CD14-positive monocyte (primary cell): Measurements from ENCODE around the gene ROBO1. TPM values are rescaled to one million over a fixed set of nuclear protein-coding genes. Genes with fewer than 3 reads are reported as not detected.

Experiments
- DNase-seq, 3 donors: peaks; one replicate each; pipeline ENCODE4 v3.0.0-alpha.2; 2011 to 2022
- H2AFZ ChIP-seq: 2 replicates; pipeline ENCODE4 v1.6.0; 2012; ENCODE audit warnings: mild to moderate bottlenecking, low read depth, low read length, inconsistent platforms; ENCODE audit not compliant: insufficient read depth, poor library complexity, severe bottlenecking
- H3K27ac ChIP-seq, 2 donors: 1 replicate in 1 of 2; 2 replicates in 1 of 2; pipeline ENCODE4 v1.5.1; 2012 to 2013; ENCODE audit warnings: low read length in 2 of 2, control low read depth in 1 of 2, inconsistent platforms in 1 of 2, low read depth in 1 of 2, mild to moderate bottlenecking in 1 of 2
- H3K27me3 ChIP-seq, 2 donors: one replicate each; pipeline versions ENCODE4 v1.6.0 to v1.6.1; 2011 to 2013; ENCODE audit warnings: low read length in 2 of 2; ENCODE audit not compliant: control insufficient read depth in 2 of 2, insufficient read depth in 2 of 2
- H3K36me3 ChIP-seq, 2 donors: replicated peaks in 1 of 2; 1 replicate in 1 of 2; 2 replicates in 1 of 2; pipeline versions ENCODE4 v1.5.1 to v1.6.1; 2012 to 2013; ENCODE audit warnings: low read length in 2 of 2, control low read depth in 1 of 2, inconsistent platforms in 1 of 2, mild to moderate bottlenecking in 1 of 2; ENCODE audit not compliant: insufficient read depth in 2 of 2, control insufficient read depth in 1 of 2
- H3K4me1 ChIP-seq, 2 donors: 1 replicate in 1 of 2; 2 replicates in 1 of 2; pipeline versions ENCODE4 v1.5.1 to v1.6.1; 2012 to 2013; ENCODE audit warnings: low read length in 2 of 2, control low read depth in 1 of 2, inconsistent platforms in 1 of 2, mild to moderate bottlenecking in 1 of 2, moderate library complexity in 1 of 2; ENCODE audit not compliant: insufficient read depth in 2 of 2, control insufficient read depth in 1 of 2
- H3K4me2 ChIP-seq: replicated peaks from 2 replicates; pipeline ENCODE3; 2012; ENCODE audit warnings: low read length, moderate library complexity, mild to moderate bottlenecking; ENCODE audit not compliant: poor library complexity, severe bottlenecking; ENCODE audit errors: extremely low read depth
- H3K4me3 ChIP-seq, 3 experiments: fragments of 200-600 bp in 1 of 3; sonication (generic) in 1 of 3; replicated peaks in 1 of 3; 1 replicate in 2 of 3; 2 replicates in 1 of 3; pipeline ENCODE4 v1.5.1; 2011 to 2013; ENCODE audit warnings: low read length in 3 of 3, mild to moderate bottlenecking in 3 of 3, control low read depth in 2 of 3, low read depth in 2 of 3, inconsistent platforms in 1 of 3, moderate library complexity in 1 of 3
- H3K79me2 ChIP-seq: 2 replicates; pipeline ENCODE4 v1.6.0; 2012; ENCODE audit warnings: mild to moderate bottlenecking, control low read depth, inconsistent platforms, low read length, moderate library complexity; ENCODE audit not compliant: insufficient read depth
- H3K9ac ChIP-seq: 2 replicates; pipeline ENCODE4 v1.6.0; 2017; ENCODE audit warnings: low read length, mild to moderate bottlenecking; ENCODE audit not compliant: insufficient read depth, poor library complexity, severe bottlenecking
- H3K9me3 ChIP-seq, 2 donors: replicated peaks in 1 of 2; 1 replicate in 1 of 2; 2 replicates in 1 of 2; pipeline versions ENCODE4 v1.5.1 to v1.6.1; 2012 to 2013; ENCODE audit warnings: low read length in 2 of 2, control low read depth in 1 of 2; ENCODE audit not compliant: control insufficient read depth in 1 of 2, insufficient read depth in 1 of 2
- H4K20me1 ChIP-seq: 2 replicates; pipeline ENCODE4 v1.6.0; 2012; ENCODE audit warnings: mild to moderate bottlenecking, low read length, control low read depth, moderate library complexity; ENCODE audit not compliant: insufficient read depth
- H3K27ac Mint-ChIP-seq, 7 donors: one replicate each; pipeline ENCODE4 v1.8.0; 2020; ENCODE audit warnings: mild to moderate bottlenecking in 7 of 7, mixed read lengths in 7 of 7, moderate library complexity in 6 of 7, inconsistent platforms in 2 of 7
- H3K27me3 Mint-ChIP-seq, 3 donors: one replicate each; pipeline ENCODE4 v1.8.0; 2021 to 2022; ENCODE audit warnings: low read depth in 3 of 3, mild to moderate bottlenecking in 3 of 3, mixed read lengths in 3 of 3, moderate library complexity in 3 of 3, inconsistent platforms in 1 of 3
- H3K36me3 Mint-ChIP-seq, 2 donors: one replicate each; pipeline ENCODE4 v1.8.0; 2020; ENCODE audit warnings: mixed read lengths in 2 of 2, inconsistent platforms in 1 of 2, mild to moderate bottlenecking in 1 of 2
- H3K4me1 Mint-ChIP-seq: one replicate; pipeline ENCODE4 v1.8.0; 2020; ENCODE audit warnings: mild to moderate bottlenecking, mixed read lengths
- H3K4me3 Mint-ChIP-seq, 2 donors: one replicate each; pipeline ENCODE4 v1.8.0; 2020; ENCODE audit warnings: mild to moderate bottlenecking in 2 of 2, mixed read lengths in 2 of 2, moderate library complexity in 1 of 2
- H3K9me3 Mint-ChIP-seq, 7 donors: one replicate each; pipeline ENCODE4 v1.8.0; 2020 to 2022; ENCODE audit warnings: mixed read lengths in 7 of 7, mild to moderate bottlenecking in 6 of 7, moderate library complexity in 6 of 7, inconsistent platforms in 2 of 7
- WGBS: methylation state at CpG from one replicate; pipeline ENCODE4 v1.1.5; 2013; ENCODE audit warnings: missing lambda C conversion rate; ENCODE audit not compliant: insufficient coverage; 5-methylcytosine and 5-hydroxymethylcytosine counted together
- intact Hi-C, 2 donors: fragments of 100-400 bp; cut with micrococcal nuclease; formaldehyde crosslinking; loops; one replicate each; pipeline versions ENCODE4 v1.15.0 to v1.15.1; 2023
- polyA plus RNA-seq, 3 donors: library from polyadenylated mRNA; depleted of rRNA in 1 of 3; unstranded in 2 of 3; stranded (reverse) in 1 of 3; fragments of 300-500 nt in 2 of 3; fragments of >200 nt in 1 of 3; fragmentation: Illumina TruSeq in 2 of 3; gene quantifications; 1 replicate in 2 of 3; 2 replicates in 1 of 3; pipeline ENCODE4 v1.2.3, GENCODE V29; 2012 to 2021
- TF ChIP-seq, protein P1 (sequence below): fragments of 200-600 bp; IDR thresholded peaks from one replicate; pipeline ENCODE4 v1.8.0; 2022; ENCODE audit warnings: antibody characterized with exemption, mild to moderate bottlenecking

ROBO1 gene
- polyA plus RNA-seq, 3 donors, result 0.09 to 0.10 TPM; not detected in 1

DNA sequence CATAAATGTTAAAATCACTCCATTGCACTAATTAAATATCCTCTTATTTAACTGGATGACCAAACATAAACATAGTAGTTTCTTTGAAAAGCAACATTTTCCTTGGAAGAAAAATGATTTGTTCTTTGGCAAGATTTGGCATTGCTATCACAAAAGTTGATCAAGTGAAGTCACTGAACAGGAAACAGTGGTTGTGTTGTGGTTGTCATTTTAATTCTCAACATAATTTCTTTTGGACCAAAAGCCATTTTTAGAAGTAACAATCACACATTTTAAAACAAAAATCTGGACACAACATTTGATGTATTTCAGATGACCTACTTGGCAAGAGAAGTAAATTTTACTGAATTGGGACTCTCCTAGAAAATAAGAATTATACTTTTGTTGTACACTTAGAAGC lies 872.3 kb downstream of the ROBO1 start:
- no peaks in the 10 kb centered on the region for H3K4me1 ChIP-seq
- DNase-seq, result no peak
- H3K27me3 ChIP-seq, result no peaks in the 10 kb centered on the region
- no peak overlapping the region for H3K27ac ChIP-seq
- Mint-ChIP-seq H3K27ac (no peak overlapping the region), H3K9me3 (peaks cover 0 to 2% (median 0%) of the 10 kb centered on the region in 7 donors), H3K4me1 (no peaks in the 10 kb centered on the region), H3K4me3 (no peak overlapping the region), H3K27me3 (no peaks in the 10 kb centered on the region), H3K36me3 (no peaks in the 10 kb centered on the region)
- no peaks in the 10 kb centered on the region for H4K20me1 ChIP-seq
- no peak overlapping the region for H2AFZ ChIP-seq
- no peaks in the 10 kb centered on the region for H3K79me2 ChIP-seq
- H3K9me3 ChIP-seq, result no peaks in the 10 kb centered on the region
- no peak overlapping the region for H3K9ac ChIP-seq
- no peak overlapping the region for H3K4me2 ChIP-seq
- no peaks in the 10 kb centered on the region for H3K36me3 ChIP-seq
- H3K4me3 ChIP-seq, result no peak overlapping the region
- intact Hi-C loops, result no loop called here
- TF ChIP-seq, protein P1, sequence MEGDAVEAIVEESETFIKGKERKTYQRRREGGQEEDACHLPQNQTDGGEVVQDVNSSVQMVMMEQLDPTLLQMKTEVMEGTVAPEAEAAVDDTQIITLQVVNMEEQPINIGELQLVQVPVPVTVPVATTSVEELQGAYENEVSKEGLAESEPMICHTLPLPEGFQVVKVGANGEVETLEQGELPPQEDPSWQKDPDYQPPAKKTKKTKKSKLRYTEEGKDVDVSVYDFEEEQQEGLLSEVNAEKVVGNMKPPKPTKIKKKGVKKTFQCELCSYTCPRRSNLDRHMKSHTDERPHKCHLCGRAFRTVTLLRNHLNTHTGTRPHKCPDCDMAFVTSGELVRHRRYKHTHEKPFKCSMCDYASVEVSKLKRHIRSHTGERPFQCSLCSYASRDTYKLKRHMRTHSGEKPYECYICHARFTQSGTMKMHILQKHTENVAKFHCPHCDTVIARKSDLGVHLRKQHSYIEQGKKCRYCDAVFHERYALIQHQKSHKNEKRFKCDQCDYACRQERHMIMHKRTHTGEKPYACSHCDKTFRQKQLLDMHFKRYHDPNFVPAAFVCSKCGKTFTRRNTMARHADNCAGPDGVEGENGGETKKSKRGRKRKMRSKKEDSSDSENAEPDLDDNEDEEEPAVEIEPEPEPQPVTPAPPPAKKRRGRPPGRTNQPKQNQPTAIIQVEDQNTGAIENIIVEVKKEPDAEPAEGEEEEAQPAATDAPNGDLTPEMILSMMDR, result no peak

- no peak for DNase-seq
- H3K9me3 ChIP-seq, result no peaks in the 10 kb centered on the region
- H3K36me3 Mint-ChIP-seq, result no peaks in the 10 kb centered on the region
- H4K20me1 ChIP-seq, result no peaks in the 10 kb centered on the region
- no peaks in the 10 kb centered on the region for H3K27me3 Mint-ChIP-seq
- no peaks in the 10 kb centered on the region for H3K36me3 ChIP-seq
- intact Hi-C loops, result no loop called here
- H3K79me2 ChIP-seq, result no peaks in the 10 kb centered on the region
- no peak overlapping the region for H2AFZ ChIP-seq
- no peak overlapping the region for H3K4me3 ChIP-seq
- no peak overlapping the region for H3K27ac Mint-ChIP-seq
- H3K4me1 ChIP-seq, result no peaks in the 10 kb centered on the region
- TF ChIP-seq, protein P1, result no peak
- H3K4me2 ChIP-seq, result no peak overlapping the region
- no peaks in the 10 kb centered on the region for H3K27me3 ChIP-seq
- peaks cover 0 to 6% (median 2%) of the 10 kb centered on the region in 7 donors for H3K9me3 Mint-ChIP-seq
- 100% methylated on average over 1 of the region's 2 CpGs for WGBS
- no peak overlapping the region for H3K27ac ChIP-seq
- H3K4me3 Mint-ChIP-seq, result no peak overlapping the region
- H3K9ac ChIP-seq, result no peak overlapping the region
- H3K4me1 Mint-ChIP-seq, result no peaks in the 10 kb centered on the region
Measured at GRCh38 chr3:78894787-78895186, 873.0 kb downstream of the ROBO1 start.
